Measurements from ENCODE around the gene KCTD16.

DNA sequence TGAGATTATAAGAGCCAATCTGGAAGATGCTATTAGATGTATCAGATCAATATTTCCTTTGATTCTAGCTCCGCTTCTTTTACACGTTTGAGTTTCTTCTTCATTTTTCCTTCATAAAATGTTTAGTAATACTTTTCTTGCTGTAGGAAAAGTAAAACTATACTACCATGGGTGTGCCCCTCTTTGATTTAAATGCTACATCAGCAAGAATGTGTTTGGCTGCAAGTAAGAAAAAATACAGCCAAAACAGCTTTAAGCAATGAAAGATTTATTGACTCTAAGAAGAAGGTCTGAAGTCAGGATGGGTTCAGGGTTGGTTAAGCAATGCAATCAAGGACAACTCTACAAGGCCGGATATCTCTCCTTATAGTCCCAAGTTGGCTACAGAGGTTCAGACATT, 126.4 kb downstream of the KCTD16 start:
- TF ChIP-seq, protein P1, sequence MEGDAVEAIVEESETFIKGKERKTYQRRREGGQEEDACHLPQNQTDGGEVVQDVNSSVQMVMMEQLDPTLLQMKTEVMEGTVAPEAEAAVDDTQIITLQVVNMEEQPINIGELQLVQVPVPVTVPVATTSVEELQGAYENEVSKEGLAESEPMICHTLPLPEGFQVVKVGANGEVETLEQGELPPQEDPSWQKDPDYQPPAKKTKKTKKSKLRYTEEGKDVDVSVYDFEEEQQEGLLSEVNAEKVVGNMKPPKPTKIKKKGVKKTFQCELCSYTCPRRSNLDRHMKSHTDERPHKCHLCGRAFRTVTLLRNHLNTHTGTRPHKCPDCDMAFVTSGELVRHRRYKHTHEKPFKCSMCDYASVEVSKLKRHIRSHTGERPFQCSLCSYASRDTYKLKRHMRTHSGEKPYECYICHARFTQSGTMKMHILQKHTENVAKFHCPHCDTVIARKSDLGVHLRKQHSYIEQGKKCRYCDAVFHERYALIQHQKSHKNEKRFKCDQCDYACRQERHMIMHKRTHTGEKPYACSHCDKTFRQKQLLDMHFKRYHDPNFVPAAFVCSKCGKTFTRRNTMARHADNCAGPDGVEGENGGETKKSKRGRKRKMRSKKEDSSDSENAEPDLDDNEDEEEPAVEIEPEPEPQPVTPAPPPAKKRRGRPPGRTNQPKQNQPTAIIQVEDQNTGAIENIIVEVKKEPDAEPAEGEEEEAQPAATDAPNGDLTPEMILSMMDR (conservative IDR thresholded peaks at IDR 0.05 in 1 of 2, IDR thresholded peaks at IDR 0.05 in 1 of 2; ENCODE audit: extremely low read depth in 1 of 2, insufficient read depth in 1 of 2, low read depth in 1 of 2, low read length in 2 of 2): no peak
- no peak for TF ChIP-seq EZH2 (IDR thresholded peaks at IDR 0.05; ENCODE audit: borderline replicate concordance, low read length)
